ENCODE results near the gene SCGB1A1. TPM values are rescaled to one million over a fixed set of nuclear protein-coding genes. Genes with fewer than 3 reads are reported as not detected.
"Not testable (repeated sequence)": the region's sequence is repeated elsewhere in the genome, so short reads cannot be mapped to it uniquely, and the experiment has no call there.

SCGB1A1 gene
- total and polyA plus RNA-seq, 2 donors (not counting 1 experiment from before 2014, with no cell fraction given) = not detected

DNA sequence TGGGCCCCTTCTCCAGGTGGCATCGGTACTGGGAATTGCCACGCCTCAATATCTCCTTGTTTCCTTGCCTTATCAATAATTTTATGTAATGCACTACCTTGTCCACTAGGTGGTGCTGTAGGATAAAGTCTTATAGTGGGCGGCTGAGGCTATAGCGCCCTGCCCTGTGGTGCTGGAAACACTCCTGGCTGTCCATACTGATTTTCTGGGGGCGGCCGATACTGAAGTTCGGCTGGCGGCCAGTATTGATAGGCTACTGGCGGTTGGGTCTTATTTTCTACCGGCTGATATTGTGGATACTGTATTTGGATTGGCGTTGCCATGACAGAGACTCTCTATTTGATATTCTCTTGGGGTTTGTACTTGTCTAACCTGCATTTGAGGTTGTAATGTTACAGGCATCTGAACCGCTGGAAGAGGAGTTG lies 38.0 kb upstream of the SCGB1A1 start:
- TF ChIP-seq, protein P1, sequence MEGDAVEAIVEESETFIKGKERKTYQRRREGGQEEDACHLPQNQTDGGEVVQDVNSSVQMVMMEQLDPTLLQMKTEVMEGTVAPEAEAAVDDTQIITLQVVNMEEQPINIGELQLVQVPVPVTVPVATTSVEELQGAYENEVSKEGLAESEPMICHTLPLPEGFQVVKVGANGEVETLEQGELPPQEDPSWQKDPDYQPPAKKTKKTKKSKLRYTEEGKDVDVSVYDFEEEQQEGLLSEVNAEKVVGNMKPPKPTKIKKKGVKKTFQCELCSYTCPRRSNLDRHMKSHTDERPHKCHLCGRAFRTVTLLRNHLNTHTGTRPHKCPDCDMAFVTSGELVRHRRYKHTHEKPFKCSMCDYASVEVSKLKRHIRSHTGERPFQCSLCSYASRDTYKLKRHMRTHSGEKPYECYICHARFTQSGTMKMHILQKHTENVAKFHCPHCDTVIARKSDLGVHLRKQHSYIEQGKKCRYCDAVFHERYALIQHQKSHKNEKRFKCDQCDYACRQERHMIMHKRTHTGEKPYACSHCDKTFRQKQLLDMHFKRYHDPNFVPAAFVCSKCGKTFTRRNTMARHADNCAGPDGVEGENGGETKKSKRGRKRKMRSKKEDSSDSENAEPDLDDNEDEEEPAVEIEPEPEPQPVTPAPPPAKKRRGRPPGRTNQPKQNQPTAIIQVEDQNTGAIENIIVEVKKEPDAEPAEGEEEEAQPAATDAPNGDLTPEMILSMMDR (conservative IDR thresholded peaks at IDR 0.05 in 1 of 2, IDR thresholded peaks at IDR 0.05 in 1 of 2; ENCODE audit: low read depth in 1 of 2, low read length in 2 of 2) = peak; percentile 53 to 63
- not testable (repeated sequence) for H3K4me1 ChIP-seq (ENCODE audit: control insufficient read depth, extremely low read depth, insufficient read depth, low read length); H4K20me1 ChIP-seq (ENCODE audit: control insufficient read depth, extremely low read depth, insufficient read depth, low read length); H3K9ac ChIP-seq (ENCODE audit: insufficient read depth, low read length); H3K27me3 ChIP-seq (ENCODE audit: control insufficient read depth, insufficient read depth, low read length); H3K4me3 ChIP-seq (replicated peaks in 1 of 4; ENCODE audit: control extremely low read depth in 1 of 4, insufficient read depth in 1 of 4, low read depth in 3 of 4, low read length in 4 of 4); H3K27ac ChIP-seq (ENCODE audit: insufficient read depth, low read length); H2AFZ ChIP-seq (ENCODE audit: low read length); H3K9me3 ChIP-seq (ENCODE audit: control insufficient read depth, insufficient read depth, low read depth, low read length); H3K4me2 ChIP-seq (ENCODE audit: extremely low read depth, insufficient read depth, low read length); H3K36me3 ChIP-seq (ENCODE audit: control insufficient read depth, insufficient read depth, low read length); H3K79me2 ChIP-seq (ENCODE audit: control insufficient read depth, insufficient read depth, low read length)
- DNase-seq (ENCODE audit: low read depth in 2 of 2) = peak; percentile 48 to 69

DNA sequence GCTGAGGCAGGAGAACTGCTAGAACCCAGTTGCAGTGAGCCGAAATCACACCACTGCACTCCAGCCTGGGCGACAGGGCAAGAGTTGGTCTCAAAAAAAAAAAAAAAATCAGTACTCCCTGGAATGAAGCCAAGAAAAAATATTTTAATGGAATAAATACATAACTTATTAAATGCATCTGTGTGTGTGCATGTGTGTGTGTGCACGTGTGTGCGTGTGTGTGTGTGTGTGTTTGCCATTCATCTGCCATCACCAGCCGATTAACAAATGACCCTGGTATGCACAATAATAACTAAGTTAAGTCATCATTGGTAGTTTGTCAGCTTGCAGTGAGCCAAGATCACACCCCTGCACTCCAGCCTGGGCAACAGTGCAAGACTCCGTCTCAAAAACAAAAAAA lies 35.0 kb upstream of the SCGB1A1 start:
- H3K27ac ChIP-seq (ENCODE audit: insufficient read depth, low read length) = no peak overlapping the region
- no peaks in the 10 kb centered on the region for H3K9me3 ChIP-seq (ENCODE audit: control insufficient read depth, insufficient read depth, low read depth, low read length)
- TF ChIP-seq, protein P1 (conservative IDR thresholded peaks at IDR 0.05 in 1 of 2, IDR thresholded peaks at IDR 0.05 in 1 of 2; ENCODE audit: low read depth in 1 of 2, low read length in 2 of 2) = no peak
- no peak for TF ChIP-seq EZH2 (IDR thresholded peaks at IDR 0.05; ENCODE audit: low read length, missing control alignments)
- H3K79me2 ChIP-seq (ENCODE audit: control insufficient read depth, insufficient read depth, low read length) = no peaks in the 10 kb centered on the region
- no peaks in the 10 kb centered on the region for H3K36me3 ChIP-seq (ENCODE audit: control insufficient read depth, insufficient read depth, low read length)
- peak in 1 of 2 donors; percentile 37 for DNase-seq (ENCODE audit: low read depth in 2 of 2)
- H2AFZ ChIP-seq (ENCODE audit: low read length) = no peak overlapping the region
- peaks cover under 1% of the 10 kb centered on the region for H3K27me3 ChIP-seq (ENCODE audit: control insufficient read depth, insufficient read depth, low read length)
- peaks cover 2% of the 10 kb centered on the region for H3K4me1 ChIP-seq (ENCODE audit: control insufficient read depth, extremely low read depth, insufficient read depth, low read length)
- H4K20me1 ChIP-seq (ENCODE audit: control insufficient read depth, extremely low read depth, insufficient read depth, low read length) = no peaks in the 10 kb centered on the region
- H3K4me2 ChIP-seq (ENCODE audit: extremely low read depth, insufficient read depth, low read length) = no peak overlapping the region
- no peak overlapping the region for H3K9ac ChIP-seq (ENCODE audit: insufficient read depth, low read length)
- H3K4me3 ChIP-seq (replicated peaks in 1 of 4; ENCODE audit: control extremely low read depth in 1 of 4, insufficient read depth in 1 of 4, low read depth in 3 of 4, low read length in 4 of 4) = no peak overlapping the region

DNA sequence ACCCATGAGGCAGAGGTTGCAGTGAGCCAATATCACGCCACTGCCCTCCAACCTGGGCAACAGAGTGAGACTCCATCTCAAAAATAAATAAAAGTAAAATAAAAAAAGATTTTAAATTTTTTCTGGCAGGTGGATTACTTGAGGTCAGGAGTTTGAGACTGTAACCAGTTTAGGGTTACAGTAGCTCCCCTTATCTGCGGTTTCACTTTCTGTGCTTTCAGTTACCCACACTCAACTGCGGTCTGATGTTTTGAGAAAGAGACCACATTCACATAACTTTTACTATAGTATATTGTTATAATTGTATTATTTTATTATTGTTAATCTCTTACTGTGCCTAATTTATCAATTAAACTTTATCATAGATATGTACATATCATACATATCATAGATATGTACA lies 32.8 kb upstream of the SCGB1A1 start:
- not testable (repeated sequence) for H3K79me2 ChIP-seq (ENCODE audit: control insufficient read depth, insufficient read depth, low read length); H4K20me1 ChIP-seq (ENCODE audit: control insufficient read depth, extremely low read depth, insufficient read depth, low read length); H3K27ac ChIP-seq (ENCODE audit: insufficient read depth, low read length); DNase-seq (ENCODE audit: low read depth in 2 of 2); H3K4me1 ChIP-seq (ENCODE audit: control insufficient read depth, extremely low read depth, insufficient read depth, low read length); H3K9me3 ChIP-seq (ENCODE audit: control insufficient read depth, insufficient read depth, low read depth, low read length); H3K36me3 ChIP-seq (ENCODE audit: control insufficient read depth, insufficient read depth, low read length); H3K9ac ChIP-seq (ENCODE audit: insufficient read depth, low read length); H3K27me3 ChIP-seq (ENCODE audit: control insufficient read depth, insufficient read depth, low read length); H3K4me2 ChIP-seq (ENCODE audit: extremely low read depth, insufficient read depth, low read length); H3K4me3 ChIP-seq (replicated peaks in 1 of 4; ENCODE audit: control extremely low read depth in 1 of 4, insufficient read depth in 1 of 4, low read depth in 3 of 4, low read length in 4 of 4); H2AFZ ChIP-seq (ENCODE audit: low read length)
